ENCODE measurements around the gene PTK7.
"Not testable (repeated sequence)": the region's sequence is repeated elsewhere in the genome, so short reads cannot be mapped to it uniquely, and the experiment has no call there.

The PTK7 gene

DNA sequence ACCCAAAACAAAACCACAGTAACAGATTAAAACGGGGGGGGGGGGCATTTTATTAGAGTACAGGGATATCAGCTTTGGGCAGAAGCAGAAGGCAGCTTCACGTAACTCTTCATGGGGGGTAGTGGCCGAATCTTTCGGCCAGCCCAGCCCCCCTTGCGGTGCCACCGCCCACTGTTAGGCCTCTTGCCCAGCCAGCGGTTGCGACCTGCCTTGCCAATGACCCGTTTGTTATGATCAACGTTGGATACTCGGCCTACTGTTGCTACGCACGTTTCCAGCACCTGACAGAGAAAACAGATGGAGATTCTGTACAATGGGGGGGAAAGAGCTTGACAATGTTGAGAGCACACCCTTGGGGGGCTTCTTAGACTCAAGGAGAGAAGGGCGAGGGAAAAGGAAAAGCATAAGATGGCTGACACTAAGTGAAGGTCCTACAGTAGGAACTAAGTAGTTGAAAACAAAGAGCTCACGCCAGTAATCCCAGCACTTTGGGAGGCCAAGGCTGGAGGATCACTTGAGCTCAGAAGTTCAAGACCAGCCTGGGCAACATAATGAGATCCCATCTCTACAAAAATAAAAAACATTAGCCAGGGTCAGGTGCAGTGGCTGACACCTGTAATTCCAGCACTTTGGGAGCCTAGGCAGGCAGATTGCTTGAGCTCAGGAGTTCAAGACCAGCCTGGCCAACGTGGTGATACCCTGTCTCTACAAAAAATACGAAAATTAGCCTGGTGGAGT lies 21.7 kb upstream of the PTK7 start:
- ATAC-seq (no peak), DNase-seq (no peak)

- DNase-seq (no peak), ATAC-seq (no peak)
These were observed 20.1 kb upstream of the PTK7 start for GRCh38 chr6:43055966-43056365.

- no peak for ATAC-seq
- no peak for DNase-seq
These were observed 17.6 kb upstream of the PTK7 start for GRCh38 chr6:43058531-43058930.

DNA sequence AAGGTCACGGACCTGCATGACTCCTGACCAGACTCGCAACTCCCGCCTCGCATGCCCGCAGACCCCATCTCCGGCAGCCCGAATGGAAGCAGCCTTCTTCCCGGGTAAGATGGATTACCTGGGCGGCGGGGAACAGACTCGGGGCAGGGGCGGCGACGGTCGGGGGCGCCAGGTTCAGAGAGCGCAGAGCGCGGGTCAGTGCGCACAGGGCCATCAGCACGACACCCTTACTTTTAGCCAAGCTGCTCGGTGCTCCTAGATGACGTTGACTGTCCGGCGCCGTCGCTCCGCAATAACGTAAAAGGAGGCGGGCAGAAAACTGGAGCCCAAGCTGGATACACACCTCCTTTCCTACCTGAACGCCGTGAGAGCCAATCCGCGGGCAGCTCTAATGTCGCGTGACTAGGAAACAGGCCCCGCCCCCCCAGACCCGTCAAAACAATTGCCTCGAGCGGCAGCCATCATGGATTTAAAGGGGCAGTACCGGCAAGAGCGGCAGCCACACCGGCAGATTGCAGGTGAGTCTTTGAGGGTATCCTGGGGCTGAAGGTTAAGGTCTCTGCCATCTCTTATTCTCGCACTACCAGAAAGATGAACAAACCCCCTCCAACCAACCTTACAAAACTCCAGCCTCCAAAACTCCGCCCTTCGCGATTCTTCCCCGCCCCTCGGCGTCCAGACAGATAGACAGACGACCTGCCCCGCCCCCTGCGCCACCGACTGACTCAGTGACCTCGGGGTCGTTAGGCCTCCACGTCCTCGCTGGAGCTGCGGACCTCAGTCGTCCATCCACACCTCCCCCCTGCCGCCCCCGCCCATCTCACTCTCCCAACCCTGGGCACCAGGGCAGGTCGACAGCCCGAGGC lies 16.7 kb upstream of the PTK7 start, which contains the start of the genes KLC4 and MRPL2:
Gene KLC4, plus strand, starts transcription at position 464 of the 866 bp plus-strand sequence. CDS start 1,705 bp downstream, outside the sequence.
Gene MRPL2, minus strand, starts transcription at position 267 of the 866 bp plus-strand sequence. Its CDS starts 53 bp downstream, at position 214.
- peak; percentile 95 for DNase-seq
- ATAC-seq: peak; percentile 96

GRCh38 chr6:43060034-43060754 lies 15.9 kb upstream of the PTK7 start:
- ATAC-seq (no peak), DNase-seq (no peak)

DNA sequence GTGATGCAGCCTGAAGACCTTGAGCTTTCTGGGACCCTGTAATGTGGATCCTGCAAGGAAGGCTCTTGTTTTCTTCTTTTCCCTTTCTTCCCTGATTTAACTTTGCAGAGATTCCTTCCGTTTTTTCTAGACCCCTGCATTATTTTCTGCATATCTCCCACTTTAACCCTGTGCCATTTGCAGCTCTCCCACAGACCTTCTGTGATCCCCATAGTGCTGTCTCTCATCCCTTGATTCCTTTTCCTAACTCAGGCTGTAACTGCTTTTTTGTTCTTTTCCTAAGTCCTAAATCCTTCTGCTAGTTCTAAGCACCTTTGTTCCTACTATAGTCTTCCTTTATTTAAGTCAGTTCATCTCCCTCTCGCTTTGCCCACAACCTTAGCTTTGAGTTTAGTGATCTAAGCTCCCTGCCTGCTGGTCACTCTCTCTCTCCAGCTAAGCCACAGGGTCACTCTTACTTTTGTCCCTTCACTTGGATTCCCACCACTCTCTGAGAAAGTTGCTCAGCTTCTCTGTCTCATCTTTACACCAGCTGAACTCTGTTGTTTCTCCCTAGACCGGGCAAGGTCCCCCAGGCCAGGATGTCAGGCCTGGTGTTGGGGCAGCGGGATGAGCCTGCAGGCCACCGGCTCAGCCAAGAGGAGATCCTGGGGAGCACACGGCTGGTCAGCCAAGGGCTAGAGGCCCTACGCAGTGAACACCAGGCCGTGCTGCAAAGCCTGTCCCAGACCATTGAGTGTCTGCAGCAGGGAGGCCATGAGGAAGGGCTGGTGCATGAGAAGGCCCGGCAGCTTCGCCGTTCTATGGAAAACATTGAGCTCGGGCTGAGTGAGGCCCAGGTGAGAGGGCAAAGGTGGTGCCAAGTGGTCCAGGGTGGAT lies 15.1 kb upstream of the PTK7 start:
- no peak for ATAC-seq
- no peak for DNase-seq

DNA sequence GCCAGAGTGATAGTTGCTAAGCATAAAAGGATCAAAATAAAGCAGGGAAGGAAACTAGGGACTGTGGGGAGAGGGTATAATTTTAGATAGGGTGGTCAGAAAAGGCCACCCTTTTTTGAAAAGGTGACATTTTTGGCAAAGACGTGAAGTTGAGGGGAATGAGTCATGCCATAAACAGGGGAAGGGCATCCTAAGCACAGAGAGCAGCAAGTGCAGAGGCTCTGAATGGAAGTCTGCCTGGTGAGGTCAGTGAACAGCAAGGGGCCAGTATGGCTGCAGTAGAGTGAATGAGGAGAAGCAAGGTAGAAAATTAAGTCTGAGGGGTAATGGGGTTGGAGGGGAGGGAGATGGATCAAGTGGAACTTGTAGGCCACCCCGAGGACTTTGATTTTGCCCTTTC lies 14.3 kb upstream of the PTK7 start:
- no peak for DNase-seq
- no peak for ATAC-seq

GRCh38 chr6:43062818-43063217 lies 13.3 kb upstream of the PTK7 start:
- ATAC-seq (no peak), DNase-seq (no peak)

- DNase-seq: peak; percentile 14
- ATAC-seq: no peak
These were observed 6.0 kb upstream of the PTK7 start for GRCh38 chr6:43070028-43070632.

- DNase-seq: no peak
- ATAC-seq: no peak
These were observed 1.1 kb upstream of the PTK7 start for GRCh38 chr6:43074847-43075669.

DNA sequence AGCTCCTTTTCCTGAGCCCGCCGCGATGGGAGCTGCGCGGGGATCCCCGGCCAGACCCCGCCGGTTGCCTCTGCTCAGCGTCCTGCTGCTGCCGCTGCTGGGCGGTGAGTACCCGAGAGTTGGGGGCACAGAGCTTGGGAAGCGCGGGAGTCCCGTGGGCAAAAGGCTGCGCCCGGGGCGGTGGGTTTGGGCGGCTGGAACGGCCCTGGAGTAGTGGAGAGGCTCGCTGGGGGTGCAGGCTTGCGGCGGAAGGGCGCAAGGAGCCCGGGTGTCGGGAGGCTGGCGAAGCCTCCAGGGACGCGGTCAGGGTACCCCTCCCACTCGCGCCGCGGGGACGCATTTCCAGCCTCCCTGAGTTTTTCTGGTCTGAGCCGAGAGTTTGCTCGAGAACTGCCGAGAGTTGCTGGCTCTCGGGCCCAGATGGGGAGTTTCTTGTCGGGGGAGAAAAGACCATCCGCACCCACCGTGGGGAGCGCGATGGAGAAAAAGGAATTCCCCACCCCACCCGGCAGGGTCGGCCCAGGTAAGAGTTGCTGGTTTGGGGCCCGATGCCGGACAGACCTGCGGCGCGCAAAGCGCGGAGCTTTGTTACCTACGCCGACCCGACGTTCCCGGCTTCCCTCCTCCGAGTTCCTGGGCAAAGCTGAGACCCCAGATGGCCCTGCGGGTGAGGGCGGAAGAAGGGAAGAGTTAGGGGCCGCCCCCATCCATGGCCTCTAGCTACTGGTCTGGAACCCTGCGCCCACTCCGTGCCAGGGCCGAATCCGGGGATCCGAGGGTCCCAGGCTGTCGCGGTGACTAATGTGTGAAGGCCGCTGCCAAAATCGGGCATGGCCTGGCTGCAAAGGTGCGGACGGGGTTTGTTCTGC lies 584 bp downstream of the PTK7 start:
- peak; percentile 15 for DNase-seq
- ATAC-seq: peak; percentile 1

- DNase-seq: no peak
- no peak for ATAC-seq
These were observed 1.3 kb downstream of the PTK7 start for GRCh38 chr6:43077333-43077809.

- ATAC-seq: no peak
- no peak for DNase-seq
These were observed 1.9 kb downstream of the PTK7 start for GRCh38 chr6:43077981-43078511.

DNA sequence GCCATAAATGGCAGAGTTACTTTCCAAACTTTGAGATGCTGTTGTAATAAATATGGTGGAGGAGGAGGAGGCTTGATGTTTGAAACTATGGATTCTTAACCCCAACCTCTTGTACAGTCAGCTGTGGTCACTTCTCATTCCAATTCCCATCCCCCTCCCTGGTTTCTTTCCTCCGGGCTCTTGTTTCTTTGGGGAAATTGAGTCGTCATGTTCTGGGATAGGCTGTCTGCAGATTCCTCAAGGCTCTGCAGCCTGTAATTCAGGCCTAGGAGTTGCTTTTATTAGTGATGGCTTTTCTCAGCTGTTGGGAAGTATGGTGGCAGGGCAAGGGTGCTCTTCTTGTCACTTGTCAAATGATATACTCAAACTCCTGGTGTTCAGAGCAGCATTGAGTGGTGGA lies 2.6 kb downstream of the PTK7 start:
- DNase-seq (no peak), ATAC-seq (no peak)

GRCh38 chr6:43081043-43081442 lies 4.9 kb downstream of the PTK7 start:
- DNase-seq (no peak), ATAC-seq (no peak)

- ATAC-seq, DNase-seq: not testable (repeated sequence)
These were observed 5.8 kb downstream of the PTK7 start for GRCh38 chr6:43081922-43082321.

- ATAC-seq: no peak
- DNase-seq: no peak
These were observed 6.9 kb downstream of the PTK7 start for GRCh38 chr6:43082806-43083655.
